H7 (cell line): ENCODE measurements around the gene OGDH. TPM values are rescaled to one million over a fixed set of nuclear protein-coding genes. Genes with fewer than 3 reads are reported as not detected.

Experiments used
- DNase-seq: peaks from one replicate; pipeline ENCODE4 v3.0.0; 2012
- H3K27me3 ChIP-seq: 2 replicates; pipeline ENCODE4 v1.6.0; 2011; ENCODE audit warnings: mild to moderate bottlenecking, low read length; ENCODE audit not compliant: control insufficient read depth, insufficient read depth
- H3K36me3 ChIP-seq: replicated peaks from 2 replicates; pipeline ENCODE4 v1.5.1; 2011; ENCODE audit warnings: low read length; ENCODE audit not compliant: control insufficient read depth, insufficient read depth
- H3K4me3 ChIP-seq: 2 replicates; pipeline ENCODE4 v1.5.1; 2011; ENCODE audit warnings: low read depth, mild to moderate bottlenecking, control low read depth, low read length, moderate library complexity; ENCODE audit not compliant: insufficient read depth
- total RNA-seq: library from RNA; depleted of rRNA; stranded (reverse); fragments of >200 nt; shearing (Covaris generic); gene quantifications from 2 replicates; pipeline ENCODE4 v1.2.3, GENCODE V29; 2014

The OGDH gene
- total RNA-seq, 1 experiment from 2014 or later, result 71.3 TPM

DNA sequence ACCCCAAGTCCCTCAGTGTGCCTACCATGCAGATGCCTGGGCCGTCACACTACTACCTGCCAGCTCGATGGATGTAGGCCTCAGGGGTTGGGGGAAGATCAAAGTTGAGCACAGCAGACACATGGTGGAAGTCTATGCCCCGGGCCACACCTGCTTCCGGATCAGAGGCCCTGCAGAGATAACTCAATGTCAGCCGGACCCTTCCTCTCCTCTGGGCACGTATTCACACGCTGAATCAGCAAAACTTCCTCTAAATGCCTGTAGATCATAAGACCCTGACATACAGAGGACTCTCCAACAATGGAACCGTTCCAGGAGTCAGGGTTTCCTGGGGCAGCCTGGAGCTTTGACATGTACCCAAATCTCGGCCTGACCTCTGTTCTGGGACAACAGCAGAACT, 36.5 kb upstream of the OGDH start:
- peaks cover 59% of the 10 kb centered on the region for H3K36me3 ChIP-seq
- DNase-seq, result no peak
- no peaks in the 10 kb centered on the region for H3K27me3 ChIP-seq
- no peak overlapping the region for H3K4me3 ChIP-seq

GRCh38 chr7:44572771-44573170, 33.7 kb upstream of the OGDH start:
- DNase-seq, result peak; percentile 5
- H3K27me3 ChIP-seq, result no peaks in the 10 kb centered on the region
- H3K36me3 ChIP-seq, result peaks cover 52% of the 10 kb centered on the region
- H3K4me3 ChIP-seq, result peak overlapping the region; percentile 95

DNA sequence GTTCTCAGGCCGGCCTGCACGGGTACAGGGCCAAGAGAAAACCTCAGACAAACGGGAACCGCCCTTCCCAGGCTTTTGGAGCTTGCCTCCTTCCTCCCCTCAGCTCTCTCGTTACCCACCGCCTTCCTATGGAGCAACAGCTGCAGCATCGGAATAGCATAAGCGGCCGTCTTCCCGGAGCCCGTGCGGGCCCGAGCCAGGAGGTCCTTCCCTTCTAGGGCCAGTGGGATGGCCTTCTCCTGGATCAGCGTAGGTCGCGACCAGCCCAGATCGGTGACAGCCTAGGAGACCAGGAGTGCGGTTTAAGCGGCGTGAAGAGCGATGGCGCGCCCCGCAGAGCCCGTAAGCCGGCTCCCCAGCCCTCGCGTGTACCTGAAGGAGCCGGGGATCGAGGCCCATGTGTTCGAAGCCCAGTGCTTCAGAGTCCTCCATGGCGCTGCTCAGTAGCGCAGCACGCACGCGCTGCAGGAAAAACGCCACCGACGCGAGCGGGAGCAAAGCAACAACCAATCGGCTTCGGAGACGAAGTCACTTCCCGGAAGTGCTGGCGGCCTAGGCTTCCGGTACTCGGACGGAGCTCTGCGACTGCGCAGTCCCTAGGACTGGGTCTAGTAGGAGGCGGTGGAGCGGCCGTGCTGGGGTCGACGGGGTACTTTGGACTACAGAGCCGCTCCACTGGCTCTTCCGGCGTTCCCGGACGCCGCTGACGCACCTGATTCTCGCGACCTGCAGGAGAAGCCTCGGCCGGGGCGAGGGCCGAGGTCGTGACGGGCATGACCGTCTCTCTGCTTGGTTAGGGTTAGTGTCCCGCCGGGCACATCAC, 32.8 kb upstream of the OGDH start, which contains the start of gene DDX56:
TSS of gene DDX56 (minus strand) at position 445 of the 823 bp plus-strand sequence. CDS start at position 432, 13 bp downstream.
- Histone ChIP-seq H3K36me3 (peaks cover 47% of the 10 kb centered on the region), H3K27me3 (no peaks in the 10 kb centered on the region), H3K4me3 (peak within 1 kb of the TSS; percentile 95)
- DNase-seq, result peak; percentile 97

GRCh38 chr7:44574287-44574872, 32.0 kb upstream of the OGDH start:
- Histone ChIP-seq H3K4me3 (peak overlapping the region; percentile 95), H3K36me3 (peaks cover 46% of the 10 kb centered on the region), H3K27me3 (no peaks in the 10 kb centered on the region)
- DNase-seq, result no peak

DNA sequence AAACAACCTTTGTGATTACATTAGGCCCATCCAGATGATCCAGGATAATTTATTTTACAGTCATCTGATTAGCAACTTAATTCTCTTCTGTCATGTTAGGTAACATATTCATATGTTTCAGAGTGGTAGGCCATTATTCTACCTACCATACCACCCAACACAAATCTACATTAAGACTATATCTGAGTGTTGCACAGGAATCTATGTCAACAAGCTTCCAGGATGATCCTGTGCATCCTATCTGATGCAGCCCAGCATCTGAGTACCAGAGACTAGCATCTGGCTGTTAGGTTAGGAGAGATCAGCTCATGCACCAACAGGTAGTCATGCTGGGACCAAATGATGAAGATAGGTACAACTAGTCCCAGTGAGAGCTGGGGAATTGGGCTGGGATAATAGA, 31.4 kb upstream of the OGDH start:
- no peak overlapping the region for H3K4me3 ChIP-seq
- no peaks in the 10 kb centered on the region for H3K27me3 ChIP-seq
- no peak for DNase-seq
- H3K36me3 ChIP-seq, result peaks cover 45% of the 10 kb centered on the region

- H3K4me3 ChIP-seq, result no peak overlapping the region
- DNase-seq, result no peak
- H3K36me3 ChIP-seq, result peaks cover 41% of the 10 kb centered on the region
- no peaks in the 10 kb centered on the region for H3K27me3 ChIP-seq
Measured at GRCh38 chr7:44576228-44576627, 30.2 kb upstream of the OGDH start.

GRCh38 chr7:44580945-44581878, 25.2 kb upstream of the OGDH start:
- Histone ChIP-seq H3K36me3 (peaks cover 21% of the 10 kb centered on the region), H3K4me3 (peak overlapping the region; percentile 95), H3K27me3 (no peaks in the 10 kb centered on the region; the same call in 1 of the 2 replicates)
- peak; percentile 55 for DNase-seq

GRCh38 chr7:44581879-44582603, 24.4 kb upstream of the OGDH start, which contains the start of gene TMED4:
TMED4 (minus strand) TSS chr7:44582231; CDS start chr7:44582206, 25 bp downstream.
- peak; percentile 100 for DNase-seq
- Histone ChIP-seq H3K4me3 (peak within 1 kb of the TSS; percentile 95), H3K36me3 (peaks cover 21% of the 10 kb centered on the region), H3K27me3 (no peaks in the 10 kb centered on the region; the same call in 1 of the 2 replicates)

DNA sequence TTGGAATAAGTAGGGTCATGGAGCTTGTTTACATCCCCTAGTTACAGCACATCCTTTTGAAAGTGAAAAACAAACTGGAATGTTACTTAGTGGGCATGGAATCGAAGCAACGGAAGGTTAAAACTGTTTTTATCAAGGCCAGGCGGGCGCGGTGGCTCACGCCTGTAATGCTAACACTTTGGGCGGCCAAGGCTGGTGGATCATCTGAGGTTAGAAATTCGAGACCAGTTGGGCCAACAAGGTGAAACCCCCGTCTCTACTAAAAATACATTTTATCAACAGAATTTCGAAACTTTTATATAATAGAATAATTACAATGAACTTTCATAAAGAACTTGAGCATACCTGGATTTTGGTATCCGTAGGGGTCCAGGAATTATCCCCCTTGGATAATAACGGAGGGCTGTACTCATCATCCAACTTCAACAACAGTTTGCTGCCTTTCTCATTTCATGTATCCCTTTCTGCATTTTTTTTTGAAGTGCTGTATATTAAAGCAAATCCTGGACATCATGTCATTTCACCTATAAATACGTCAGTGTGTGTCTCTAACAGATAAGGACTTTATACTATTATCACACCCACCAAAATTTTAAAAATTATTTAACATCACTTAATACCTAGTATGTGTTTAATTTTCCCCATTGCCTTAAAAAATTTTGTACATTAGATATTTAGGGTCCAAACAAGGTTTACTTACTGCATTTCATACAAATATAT, 23.1 kb upstream of the OGDH start:
- DNase-seq, result no peak
- Histone ChIP-seq H3K4me3 (peak overlapping the region; percentile 84; the same call in 1 of the 2 replicates), H3K27me3 (no peaks in the 10 kb centered on the region; the same call in 1 of the 2 replicates), H3K36me3 (peaks cover 16% of the 10 kb centered on the region)

GRCh38 chr7:44587843-44588711, 18.4 kb upstream of the OGDH start:
- Histone ChIP-seq H3K4me3 (no peak overlapping the region), H3K36me3 (no peaks in the 10 kb centered on the region), H3K27me3 (no peaks in the 10 kb centered on the region; the same call in 1 of the 2 replicates)
- peak; percentile 14 for DNase-seq

- Histone ChIP-seq H3K4me3 (no peak overlapping the region), H3K27me3 (no peaks in the 10 kb centered on the region), H3K36me3 (no peaks in the 10 kb centered on the region)
- DNase-seq, result no peak
Measured at GRCh38 chr7:44590910-44591309, 15.5 kb upstream of the OGDH start.

GRCh38 chr7:44595934-44596635, 10.3 kb upstream of the OGDH start:
- no peak overlapping the region for H3K4me3 ChIP-seq
- H3K36me3 ChIP-seq, result no peaks in the 10 kb centered on the region
- no peak for DNase-seq
- no peaks in the 10 kb centered on the region for H3K27me3 ChIP-seq
